ENCODE data around the gene ZCCHC13. TPM values are rescaled to one million over a fixed set of nuclear protein-coding genes. Genes with fewer than 3 reads are reported as not detected.
"Not testable (repeated sequence)": the region's sequence is repeated elsewhere in the genome, so short reads cannot be mapped to it uniquely, and the experiment has no call there.

The ZCCHC13 gene
- total RNA-seq = not detected

- Histone ChIP-seq H3K9me3 (no peaks in the 10 kb centered on the region), H3K4me1 (no peaks in the 10 kb centered on the region), H3K27ac (no peak within 1 kb of the TSS), H3K27me3 (no peaks in the 10 kb centered on the region), H3K36me3 (no peaks in the 10 kb centered on the region), H3K4me3 (no peak within 1 kb of the TSS)
- TF ChIP-seq POLR2A (IDR thresholded peaks at IDR 0.05) = no peak
- no peak for TF ChIP-seq EP300 (IDR thresholded peaks at IDR 0.05)
- TF ChIP-seq CTCF (IDR thresholded peaks at IDR 0.05) = no peak
- DNase-seq (ENCODE audit: low spot score in 2 of 2) = no peak
- WGBS, 2 donors = 89 to 97% methylated on average over 16 to 20 of the region's 20 CpGs
Observed at GRCh38 chrX:74304016-74304415, at the start of gene ZCCHC13. Gene ZCCHC13 (plus strand): TSS chrX:74304180. CDS start chrX:74304267, 87 bp downstream.

DNA sequence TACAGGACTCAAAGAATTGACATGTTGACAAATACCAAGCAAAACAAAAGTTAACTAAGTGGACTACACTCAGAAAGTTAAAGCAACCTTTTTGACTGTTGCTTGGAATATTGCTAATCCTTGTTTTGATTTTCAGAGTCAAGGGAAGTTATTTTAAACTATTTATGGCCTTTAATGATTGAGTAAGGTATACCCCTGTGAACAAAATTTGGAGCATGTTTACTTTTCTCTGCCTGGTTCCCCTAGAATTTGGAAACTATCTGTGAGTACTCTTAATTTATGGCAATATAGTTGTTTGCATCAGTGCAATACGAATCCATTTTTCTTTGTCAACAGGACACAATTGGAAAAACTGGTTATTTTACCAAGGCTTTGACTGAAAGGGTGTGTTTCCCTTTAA lies 45.9 kb upstream of the ZCCHC13 start:
- not testable (repeated sequence) for H3K4me1 ChIP-seq; H3K9me3 ChIP-seq; H3K27me3 ChIP-seq; H3K27ac ChIP-seq; H3K4me3 ChIP-seq; DNase-seq (ENCODE audit: low spot score in 2 of 2)
- 83 to 100% methylated on average over 1 of the region's 1 CpG for WGBS, 2 donors
- H3K36me3 ChIP-seq = peaks cover 0 to 26% (median 0%) of the 10 kb centered on the region in 3 donors

- peaks cover 0 to 35% (median 0%) of the 10 kb centered on the region in 3 donors for H3K36me3 ChIP-seq
Observed at GRCh38 chrX:74259885-74260491, 44.0 kb upstream of the ZCCHC13 start.

DNA sequence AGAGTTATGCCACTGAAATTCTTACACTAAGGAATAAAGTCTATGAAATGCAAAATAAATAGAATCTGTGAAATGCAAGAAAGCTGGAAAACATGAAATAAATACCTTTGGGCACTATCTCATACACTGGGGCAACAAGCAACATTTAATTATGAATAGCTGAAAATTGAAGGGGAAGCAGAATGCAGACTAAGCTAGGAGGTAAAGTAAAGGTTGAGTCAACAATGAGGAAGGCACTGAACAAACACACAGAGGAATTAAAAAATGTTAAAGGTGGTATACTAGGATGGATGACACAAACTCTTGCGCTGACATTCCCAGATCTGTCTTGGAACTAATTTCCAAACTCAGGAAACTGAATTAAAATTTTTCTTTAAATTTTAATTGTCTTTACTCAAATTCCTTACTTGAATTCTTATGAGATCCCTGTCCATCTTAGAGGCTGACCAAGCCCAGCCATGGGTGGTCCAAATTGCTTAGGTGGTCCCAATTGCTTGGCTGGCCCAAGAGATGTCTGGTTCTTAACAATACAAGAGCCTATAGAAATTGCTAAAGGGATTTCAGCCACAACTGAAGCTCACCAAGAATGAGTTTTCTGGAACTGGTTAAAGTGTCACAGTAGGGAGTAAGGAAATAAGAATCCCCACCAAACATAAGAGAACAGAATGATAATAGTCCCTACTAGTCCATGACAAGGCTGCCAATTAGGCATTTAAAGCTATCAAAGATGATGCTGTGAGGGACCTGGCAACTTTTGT lies 41.3 kb upstream of the ZCCHC13 start:
- Histone ChIP-seq H3K36me3 (peaks cover 0 to 35% (median 0%) of the 10 kb centered on the region in 3 donors), H3K9me3 (no peaks in the 10 kb centered on the region), H3K27me3 (no peaks in the 10 kb centered on the region), H3K27ac (no peak overlapping the region), H3K4me3 (no peak overlapping the region), H3K4me1 (no peaks in the 10 kb centered on the region)
- TF ChIP-seq EP300 (IDR thresholded peaks at IDR 0.05) = no peak
- TF ChIP-seq POLR2A (IDR thresholded peaks at IDR 0.05) = no peak
- TF ChIP-seq CTCF (IDR thresholded peaks at IDR 0.05) = no peak
- WGBS, 2 donors = 87 to 100% methylated on average over 1 of the region's 1 CpG
- no peak for DNase-seq (ENCODE audit: low spot score in 2 of 2)

More at GRCh38 chrX:74259885-74260491, 44.0 kb upstream of the ZCCHC13 start:
- Histone ChIP-seq H3K27ac (no peak overlapping the region), H3K9me3 (no peaks in the 10 kb centered on the region), H3K4me1 (no peaks in the 10 kb centered on the region), H3K27me3 (no peaks in the 10 kb centered on the region), H3K4me3 (no peak overlapping the region)
- TF ChIP-seq EP300 (IDR thresholded peaks at IDR 0.05) (no peak), CTCF (IDR thresholded peaks at IDR 0.05) (no peak), POLR2A (IDR thresholded peaks at IDR 0.05) (no peak)
- DNase-seq (ENCODE audit: low spot score in 2 of 2) = no peak
- 53 to 57% methylated on average over 4 of the region's 4 CpGs for WGBS, 2 donors

DNA sequence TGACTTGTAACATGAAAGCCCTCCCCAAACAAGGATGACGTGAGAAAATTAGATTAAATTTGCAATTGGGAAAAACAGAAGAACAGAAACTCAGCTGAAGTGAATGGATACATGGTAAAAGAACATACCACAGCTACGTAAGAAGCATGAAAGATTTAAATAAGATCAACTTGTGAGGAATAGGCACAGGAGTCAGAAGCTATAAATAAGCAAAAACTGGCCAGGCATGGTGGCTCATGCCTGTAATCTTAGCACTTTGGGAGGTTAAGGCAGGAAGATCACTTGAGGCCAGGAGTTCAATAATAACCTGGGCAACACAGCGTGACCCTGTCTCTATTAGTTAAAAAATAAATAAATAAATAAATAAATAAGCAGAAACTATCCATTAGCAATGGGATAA lies 33.6 kb upstream of the ZCCHC13 start:
- Histone ChIP-seq H3K4me1 (no peaks in the 10 kb centered on the region), H3K4me3 (no peak overlapping the region), H3K36me3 (peaks cover 0 to 22% (median 0%) of the 10 kb centered on the region in 3 donors), H3K27me3 (peaks cover 0 to 5% of the 10 kb centered on the region in 2 donors), H3K27ac (no peak overlapping the region), H3K9me3 (no peaks in the 10 kb centered on the region)
- no peak for DNase-seq (ENCODE audit: low spot score in 2 of 2)
- no peak for TF ChIP-seq EP300 (IDR thresholded peaks at IDR 0.05)
- TF ChIP-seq CTCF (IDR thresholded peaks at IDR 0.05) = no peak
- no peak for TF ChIP-seq POLR2A (IDR thresholded peaks at IDR 0.05)
- 79 to 93% methylated on average over 3 of the region's 3 CpGs for WGBS, 2 donors

Data from tibial nerve (tissue), 4 donors.